Measurements from ENCODE around the gene PRKG2.

The PRKG2 gene

GRCh38 chr4:81218206-81218605, 3.2 kb upstream of the PRKG2 start:
- DNase-seq = no peak

DNA sequence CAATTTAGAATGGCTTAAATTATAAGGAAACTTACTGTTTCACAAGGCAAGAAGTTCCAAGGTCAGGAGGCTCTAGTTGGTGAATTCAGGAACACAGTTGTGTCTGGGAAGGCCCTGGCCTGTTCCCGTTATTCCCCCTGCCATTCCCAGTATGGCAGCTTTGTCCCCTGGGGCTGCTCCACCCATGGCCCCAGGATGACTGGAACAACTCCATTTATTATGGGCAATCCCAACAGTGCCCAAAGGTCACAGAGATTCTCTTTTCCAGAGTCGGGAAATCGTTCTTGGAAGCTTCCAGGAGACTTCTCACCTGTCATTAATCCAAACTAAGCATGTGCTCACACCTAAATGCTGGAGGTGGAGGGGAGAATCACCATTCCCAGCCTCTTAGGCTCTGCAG, 2.8 kb upstream of the PRKG2 start:
- no peak for DNase-seq

DNA sequence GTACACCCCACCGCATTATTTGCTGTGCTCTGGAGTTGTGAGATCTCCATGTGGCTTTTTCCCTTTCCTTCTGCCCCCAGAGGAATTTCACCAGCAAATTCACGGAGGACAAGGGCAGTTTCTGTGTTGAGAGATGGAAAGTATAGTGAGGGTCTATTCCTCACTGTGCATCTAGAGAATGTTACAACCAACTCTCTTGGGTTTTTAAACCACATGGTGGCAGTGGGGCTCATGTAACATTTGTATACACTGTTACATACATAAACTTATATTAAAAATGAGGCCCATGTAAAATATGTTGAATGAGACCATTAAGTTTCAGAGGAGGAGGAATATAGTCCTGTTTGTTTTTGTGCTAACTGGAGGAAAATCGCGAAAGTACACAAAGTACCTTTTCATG, 909 bp upstream of the PRKG2 start:
- no peak for DNase-seq

- DNase-seq = peak in 17 of 56 donors; percentile 3 to 60 (median 16)
These were observed 710 bp downstream of the PRKG2 start for GRCh38 chr4:81214144-81214880.

GRCh38 chr4:81213671-81214070, 1.4 kb downstream of the PRKG2 start:
- DNase-seq = no peak

- DNase-seq = no peak
These were observed 3.1 kb downstream of the PRKG2 start for GRCh38 chr4:81211956-81212355.

- DNase-seq = no peak
These were observed 7.2 kb downstream of the PRKG2 start for GRCh38 chr4:81207828-81208227.

DNA sequence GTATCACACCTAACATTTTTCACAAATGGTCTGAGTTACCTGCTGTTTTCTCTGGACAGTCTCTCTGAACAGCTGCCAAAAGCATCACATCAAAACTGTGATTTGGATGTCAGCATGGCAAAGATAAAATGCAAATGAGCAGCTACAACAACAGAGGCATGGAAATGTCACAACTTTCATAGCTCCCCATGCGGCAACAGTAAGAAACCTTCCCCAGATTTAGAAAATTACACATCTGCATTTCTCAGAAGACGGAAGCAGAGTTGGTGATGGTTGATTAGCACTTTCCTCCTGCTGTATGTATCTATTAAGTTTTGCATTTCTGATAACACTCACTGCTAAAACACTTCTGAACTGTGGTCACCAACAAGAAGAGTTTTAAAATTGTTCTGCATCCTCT, 9.7 kb downstream of the PRKG2 start:
- DNase-seq = no peak

DNA sequence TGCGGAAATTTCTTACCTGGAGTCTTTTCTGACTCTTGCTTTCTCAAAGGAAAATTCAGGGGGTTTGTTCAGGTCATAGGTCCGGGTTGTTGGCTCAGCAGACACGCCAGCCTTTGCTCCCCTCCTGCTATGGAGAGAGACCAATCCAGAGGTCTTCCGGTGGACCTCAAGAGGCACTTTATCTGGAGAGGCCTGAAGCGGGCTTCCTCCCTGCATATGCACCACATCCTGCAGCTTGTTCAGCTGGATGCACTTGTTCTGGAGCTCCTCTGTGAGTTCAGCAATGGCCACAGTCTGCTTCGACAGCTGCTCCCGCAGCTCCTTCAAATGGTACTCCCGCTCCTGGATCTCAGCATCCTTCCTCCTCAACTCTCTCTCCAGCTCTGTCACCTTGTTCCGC, 10.5 kb downstream of the PRKG2 start:
- no peak for DNase-seq

- DNase-seq = no peak
These were observed 15.2 kb downstream of the PRKG2 start for GRCh38 chr4:81199831-81200230.

DNA sequence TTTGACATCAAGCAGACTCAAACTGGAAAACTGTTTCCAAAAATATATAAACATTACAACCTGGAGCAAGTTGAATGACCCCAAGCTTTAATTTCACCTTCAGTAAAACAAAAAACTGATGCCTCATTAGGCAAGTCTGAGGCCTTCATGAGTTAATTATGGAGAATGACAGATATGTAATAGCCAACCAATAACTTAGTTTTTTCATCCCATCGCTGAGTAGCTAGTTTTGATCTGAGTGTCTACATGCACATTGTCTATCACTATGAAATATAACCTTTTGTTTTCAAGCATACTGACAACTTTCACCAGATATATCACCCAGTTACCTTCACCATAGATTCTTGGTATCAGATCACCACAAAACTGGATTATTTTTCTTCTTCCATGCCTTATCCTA, 16.4 kb downstream of the PRKG2 start:
- no peak for DNase-seq

- peak in 4 of 56 donors; percentile 2 to 26 (median 6) for DNase-seq
These were observed 17.0 kb downstream of the PRKG2 start for GRCh38 chr4:81197864-81198524.

GRCh38 chr4:81196126-81196650, 18.8 kb downstream of the PRKG2 start:
- no peak for DNase-seq

GRCh38 chr4:81195475-81195874, 19.5 kb downstream of the PRKG2 start:
- DNase-seq = no peak

DNA sequence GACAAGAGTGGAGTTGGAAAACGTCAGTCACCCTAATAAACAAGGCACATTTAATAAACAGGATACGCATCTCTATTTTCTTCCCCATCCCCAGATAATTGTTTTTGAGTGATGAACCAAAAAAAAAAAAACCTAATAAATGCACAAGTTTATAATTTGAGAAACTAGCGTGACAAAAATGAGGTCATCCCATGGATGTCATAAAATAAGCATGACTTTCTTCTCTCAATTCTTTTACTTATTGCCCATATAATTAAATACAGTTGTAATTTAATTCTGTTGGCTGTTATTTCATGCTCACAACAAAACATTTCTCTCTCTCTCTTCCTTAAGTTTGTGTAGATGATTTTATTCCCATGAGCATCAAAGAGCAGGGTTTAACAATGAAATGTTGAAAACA, 20.7 kb downstream of the PRKG2 start:
- DNase-seq = no peak

DNA sequence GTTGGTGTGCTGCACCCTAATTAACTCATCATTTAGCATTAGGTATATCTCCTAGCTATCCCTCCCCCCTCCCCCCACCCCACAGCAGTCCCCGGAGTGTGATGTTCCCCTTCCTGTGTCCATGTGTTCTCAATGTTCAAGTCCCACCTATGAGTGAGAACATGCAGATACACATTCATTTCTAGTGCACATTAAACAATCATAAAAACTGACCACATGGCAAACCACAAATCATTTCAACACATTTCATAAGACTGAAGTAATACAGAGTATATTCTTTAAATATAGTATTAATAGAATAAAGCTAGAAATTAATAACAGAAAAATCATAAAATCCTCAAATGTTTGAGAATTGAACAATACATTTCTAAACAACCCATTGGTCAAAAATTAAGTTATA, 34.1 kb downstream of the PRKG2 start:
- DNase-seq = no peak

GRCh38 chr4:81179326-81179725, 35.7 kb downstream of the PRKG2 start:
- no peak for DNase-seq

- DNase-seq = no peak
These were observed 41.8 kb downstream of the PRKG2 start for GRCh38 chr4:81173213-81173612.

DNA sequence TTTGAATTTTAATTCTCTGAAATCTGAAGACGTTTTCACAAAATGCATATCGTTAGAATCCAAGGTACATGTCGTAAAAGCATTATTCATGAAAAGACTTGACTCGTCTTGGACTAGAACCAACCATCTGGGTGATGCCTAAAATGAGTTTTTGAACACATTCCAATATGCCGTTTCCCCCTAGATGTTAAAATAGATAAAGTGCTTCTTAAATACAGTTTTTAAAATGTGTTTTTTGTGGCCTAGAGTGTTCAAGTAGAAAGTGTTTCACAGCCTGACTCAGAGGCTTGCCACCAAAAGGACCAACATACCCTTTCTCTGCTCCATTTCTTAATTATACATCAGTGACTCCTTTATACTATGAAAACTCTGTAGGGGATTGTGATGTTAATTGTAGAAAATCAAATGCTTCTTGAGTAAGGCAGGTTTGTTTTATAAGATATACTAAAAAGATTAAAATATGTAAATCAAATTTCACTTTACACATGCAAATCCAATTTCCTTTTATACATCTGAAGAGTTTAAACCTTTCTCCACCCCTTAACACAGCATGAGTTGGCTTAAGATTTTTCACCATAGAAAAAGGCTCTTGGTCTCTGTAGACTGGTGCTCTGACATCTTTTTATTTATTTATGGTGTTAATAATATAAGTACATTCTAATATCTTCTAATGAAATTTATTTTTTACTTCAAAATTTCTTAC, 48.4 kb downstream of the PRKG2 start:
- DNase-seq = no peak

- no peak for DNase-seq
These were observed 49.1 kb downstream of the PRKG2 start for GRCh38 chr4:81165861-81166430.

- DNase-seq = no peak
These were observed 50.2 kb downstream of the PRKG2 start for GRCh38 chr4:81164623-81165416.

Measured in amygdala (tissue), 56 donors.